GM19025 (cell line): Measurements from ENCODE around the gene PDE5A.

ENCODE experiments used
- ATAC-seq: cut with Tn5 transposase; IDR thresholded peaks from one replicate; pipeline ENCODE4 v1.9.1; 2021; ENCODE audit warnings: mild to moderate bottlenecking, low read depth, moderate library complexity; ENCODE audit not compliant: unreplicated experiment

PDE5A gene

GRCh38 chr4:119525771-119526712 is 102.6 kb downstream of the PDE5A start:
- ATAC-seq: no peak

GRCh38 chr4:119525005-119525749 is 103.4 kb downstream of the PDE5A start:
- ATAC-seq: no peak

GRCh38 chr4:119523399-119523798 is 105.2 kb downstream of the PDE5A start:
- no peak for ATAC-seq

GRCh38 chr4:119521268-119521667 is 107.3 kb downstream of the PDE5A start:
- ATAC-seq: no peak

GRCh38 chr4:119518915-119519410 is 109.6 kb downstream of the PDE5A start:
- ATAC-seq: no peak

GRCh38 chr4:119518230-119518892 is 110.2 kb downstream of the PDE5A start:
- no peak for ATAC-seq

- ATAC-seq: no peak
These were observed 111.0 kb downstream of the PDE5A start for GRCh38 chr4:119517361-119518229.

- no peak for ATAC-seq
These were observed 116.2 kb downstream of the PDE5A start for GRCh38 chr4:119512398-119512797.

- ATAC-seq: no peak
These were observed 118.0 kb downstream of the PDE5A start for GRCh38 chr4:119510395-119511149.

GRCh38 chr4:119508281-119508680 is 120.3 kb downstream of the PDE5A start:
- no peak for ATAC-seq

- ATAC-seq: no peak
These were observed 121.8 kb downstream of the PDE5A start for GRCh38 chr4:119506806-119507205.

- ATAC-seq: no peak
These were observed 124.0 kb downstream of the PDE5A start for GRCh38 chr4:119504616-119505015.

- no peak for ATAC-seq
These were observed 126.9 kb downstream of the PDE5A start for GRCh38 chr4:119501740-119502139.

GRCh38 chr4:119498527-119498926 is 130.1 kb downstream of the PDE5A start:
- ATAC-seq: no peak

GRCh38 chr4:119493886-119494285 is 134.7 kb downstream of the PDE5A start:
- ATAC-seq: no peak

GRCh38 chr4:119493419-119493818 is 135.2 kb downstream of the PDE5A start:
- ATAC-seq: no peak

- no peak for ATAC-seq
These were observed 138.3 kb downstream of the PDE5A start for GRCh38 chr4:119490335-119490734.

- ATAC-seq: no peak
These were observed 139.3 kb downstream of the PDE5A start for GRCh38 chr4:119489305-119489704.

- ATAC-seq: no peak
These were observed 148.3 kb downstream of the PDE5A start for GRCh38 chr4:119480331-119480730.
